GM12878 (cell line): ENCODE results near the gene CD63.

Source experiments
- BACH1 ChIP-seq: fragments of 450-650 bp; IDR thresholded peaks from 2 replicates; pipeline ENCODE4 v1.6.1; 2017; ENCODE audit warnings: mild to moderate bottlenecking, borderline replicate concordance
- CHD2 ChIP-seq: IDR thresholded peaks from 2 replicates; pipeline ENCODE4 v1.6.1; 2011; ENCODE audit warnings: low read depth, low read length, improper control_type of control experiment, borderline replicate concordance
- EP300 ChIP-seq, 2 experiments: fragments of 150-350 bp in 1 of 2; IDR thresholded peaks; 2 replicates each; pipeline ENCODE4 v1.6.1; 2011 to 2012; ENCODE audit warnings: low read depth in 2 of 2, low read length in 2 of 2, borderline replicate concordance in 1 of 2, improper control_type of control experiment in 1 of 2, inconsistent platforms in 1 of 2; ENCODE audit not compliant: control insufficient read depth in 1 of 2
- FOS ChIP-seq: IDR thresholded peaks from 3 replicates; pipeline ENCODE4 v1.6.1; 2011; ENCODE audit warnings: borderline replicate concordance; ENCODE audit not compliant: insufficient read length; ENCODE audit errors: extremely low read depth
- FOXM1 ChIP-seq: IDR thresholded peaks from 2 replicates; pipeline ENCODE4 v1.6.1; 2012; ENCODE audit warnings: low read depth, mild to moderate bottlenecking, inconsistent platforms, low read length, moderate library complexity
- HDGF ChIP-seq: fragments of 450-650 bp; IDR thresholded peaks from 2 replicates; pipeline ENCODE4 v1.6.1; 2016; ENCODE audit warnings: antibody characterized with exemption
- JUND ChIP-seq: IDR thresholded peaks from 2 replicates; pipeline ENCODE4 v1.6.1; 2012; ENCODE audit warnings: low read depth, mild to moderate bottlenecking, low read length, improper control_type of control experiment, moderate library complexity
- LARP7 ChIP-seq: fragments of 450-650 bp; IDR thresholded peaks from 2 replicates; pipeline ENCODE4 v1.6.1; 2017; ENCODE audit warnings: mild to moderate bottlenecking
- POLR2A ChIP-seq: IDR thresholded peaks from 2 replicates; pipeline ENCODE4 v1.6.1; 2011; ENCODE audit warnings: low read depth, mild to moderate bottlenecking, low read length
- POLR2AphosphoS2 ChIP-seq: IDR thresholded peaks from 2 replicates; pipeline ENCODE4 v1.6.1; 2011; ENCODE audit warnings: low read depth, mild to moderate bottlenecking, low read length, improper control_type of control experiment, moderate library complexity
- POLR2AphosphoS5 ChIP-seq: IDR thresholded peaks from 2 replicates; pipeline ENCODE4 v1.6.1; 2011; ENCODE audit warnings: mild to moderate bottlenecking, low read length, inconsistent platforms
- TF ChIP-seq, protein P1 (sequence below), 3 experiments: IDR thresholded peaks in 2 of 3; conservative IDR thresholded peaks in 1 of 3; 2 replicates each; pipeline ENCODE4 v1.5.1; 2011; ENCODE audit warnings: low read depth in 3 of 3, low read length in 3 of 3, mild to moderate bottlenecking in 3 of 3, control low read depth in 2 of 3, moderate library complexity in 2 of 3, inconsistent platforms in 1 of 3, mixed read lengths in 1 of 3; ENCODE audit not compliant: control insufficient read depth in 2 of 3, insufficient read depth in 1 of 3; ENCODE audit errors: extremely low read depth in 1 of 3
- TF ChIP-seq, protein P2 (sequence below): IDR thresholded peaks from 2 replicates; pipeline ENCODE4 v1.6.1; 2012; ENCODE audit warnings: low read depth, low read length, improper control_type of control experiment
- TF ChIP-seq, protein P3 (sequence below): IDR thresholded peaks from 2 replicates; pipeline ENCODE4 v1.6.1; 2012; ENCODE audit warnings: low read depth, low read length, improper control_type of control experiment

DNA sequence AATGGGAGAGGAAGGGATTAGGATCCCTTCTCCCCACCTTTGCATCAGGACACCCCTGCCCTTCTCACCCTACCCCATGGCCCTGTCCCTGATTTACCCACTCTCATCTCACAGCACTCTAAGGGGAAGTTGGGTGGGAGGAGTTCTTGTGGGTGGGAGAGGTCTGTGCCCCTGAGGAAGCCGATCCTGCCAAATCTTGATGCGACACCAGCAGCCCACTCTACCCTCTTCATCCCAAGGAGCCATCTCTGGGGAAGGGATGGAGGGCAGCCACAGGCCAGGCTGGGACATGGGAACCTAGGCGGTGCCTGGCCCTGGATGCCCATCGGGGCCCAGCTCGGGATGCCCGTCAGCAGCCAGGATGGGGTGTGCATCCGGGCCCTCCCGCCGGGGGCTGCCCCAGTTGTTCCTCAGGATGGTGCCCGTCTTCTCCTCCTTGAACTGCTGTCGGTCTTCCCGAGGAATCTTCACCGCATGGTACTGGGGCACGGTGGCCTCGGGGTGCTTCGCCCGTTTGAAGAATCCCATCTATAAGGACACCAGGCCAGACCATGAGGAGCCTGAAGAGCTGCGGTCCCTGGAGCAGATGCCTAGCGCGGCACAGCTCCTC lies 43.9 kb downstream of the CD63 start:
- TF ChIP-seq, protein P1, sequence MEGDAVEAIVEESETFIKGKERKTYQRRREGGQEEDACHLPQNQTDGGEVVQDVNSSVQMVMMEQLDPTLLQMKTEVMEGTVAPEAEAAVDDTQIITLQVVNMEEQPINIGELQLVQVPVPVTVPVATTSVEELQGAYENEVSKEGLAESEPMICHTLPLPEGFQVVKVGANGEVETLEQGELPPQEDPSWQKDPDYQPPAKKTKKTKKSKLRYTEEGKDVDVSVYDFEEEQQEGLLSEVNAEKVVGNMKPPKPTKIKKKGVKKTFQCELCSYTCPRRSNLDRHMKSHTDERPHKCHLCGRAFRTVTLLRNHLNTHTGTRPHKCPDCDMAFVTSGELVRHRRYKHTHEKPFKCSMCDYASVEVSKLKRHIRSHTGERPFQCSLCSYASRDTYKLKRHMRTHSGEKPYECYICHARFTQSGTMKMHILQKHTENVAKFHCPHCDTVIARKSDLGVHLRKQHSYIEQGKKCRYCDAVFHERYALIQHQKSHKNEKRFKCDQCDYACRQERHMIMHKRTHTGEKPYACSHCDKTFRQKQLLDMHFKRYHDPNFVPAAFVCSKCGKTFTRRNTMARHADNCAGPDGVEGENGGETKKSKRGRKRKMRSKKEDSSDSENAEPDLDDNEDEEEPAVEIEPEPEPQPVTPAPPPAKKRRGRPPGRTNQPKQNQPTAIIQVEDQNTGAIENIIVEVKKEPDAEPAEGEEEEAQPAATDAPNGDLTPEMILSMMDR (IDR thresholded peaks at IDR 0.05 in 2 of 3, conservative IDR thresholded peaks at IDR 0.05 in 1 of 3; ENCODE audit: control insufficient read depth in 2 of 3, extremely low read depth in 1 of 3, insufficient read depth in 1 of 3, low read depth in 3 of 3, low read length in 3 of 3), result no peak
- TF ChIP-seq JUND, result no peak
- no peak for TF ChIP-seq POLR2A
- TF ChIP-seq, protein P2, sequence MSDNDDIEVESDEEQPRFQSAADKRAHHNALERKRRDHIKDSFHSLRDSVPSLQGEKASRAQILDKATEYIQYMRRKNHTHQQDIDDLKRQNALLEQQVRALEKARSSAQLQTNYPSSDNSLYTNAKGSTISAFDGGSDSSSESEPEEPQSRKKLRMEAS, result no peak
- no peak for TF ChIP-seq BACH1
- no peak for TF ChIP-seq HDGF
- TF ChIP-seq POLR2AphosphoS5, result no peak
- TF ChIP-seq FOS, result no peak
- no peak for TF ChIP-seq CHD2
- TF ChIP-seq, protein P3, sequence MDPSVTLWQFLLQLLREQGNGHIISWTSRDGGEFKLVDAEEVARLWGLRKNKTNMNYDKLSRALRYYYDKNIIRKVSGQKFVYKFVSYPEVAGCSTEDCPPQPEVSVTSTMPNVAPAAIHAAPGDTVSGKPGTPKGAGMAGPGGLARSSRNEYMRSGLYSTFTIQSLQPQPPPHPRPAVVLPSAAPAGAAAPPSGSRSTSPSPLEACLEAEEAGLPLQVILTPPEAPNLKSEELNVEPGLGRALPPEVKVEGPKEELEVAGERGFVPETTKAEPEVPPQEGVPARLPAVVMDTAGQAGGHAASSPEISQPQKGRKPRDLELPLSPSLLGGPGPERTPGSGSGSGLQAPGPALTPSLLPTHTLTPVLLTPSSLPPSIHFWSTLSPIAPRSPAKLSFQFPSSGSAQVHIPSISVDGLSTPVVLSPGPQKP, result no peak
- no peak for TF ChIP-seq EP300 (IDR thresholded peaks at IDR 0.05; ENCODE audit: borderline replicate concordance in 1 of 2, control insufficient read depth in 1 of 2, low read depth in 2 of 2, low read length in 2 of 2)
- no peak for TF ChIP-seq POLR2AphosphoS2
- TF ChIP-seq LARP7, result no peak
- no peak for TF ChIP-seq FOXM1
